ENCODE measurements around the gene VPS11. TPM values are rescaled to one million over a fixed set of nuclear protein-coding genes. Genes with fewer than 3 reads are reported as not detected.

The VPS11 gene
- total RNA-seq (10 to 100 TPM; 30.1 to 48.7 (median 44.8) TPM), polyA plus RNA-seq (10 to 100 TPM; 41.8 to 66.7 (median 42.4) TPM)
- long read RNA-seq, donor 1, partial matches to known transcripts = 6 of 10 reads
- long read RNA-seq, donor 1, other reads (novel, unspliced or antisense) = 0 of 10 reads
- long read RNA-seq, donor 2, partial matches to known transcripts = 0 of 1 reads
- long read RNA-seq, donor 2, other reads (novel, unspliced or antisense) = 0 of 1 reads

- 0 to 1% (median 0%) methylated on average over 40 to 49 of the region's 49 CpGs for WGBS, 5 donors
These were observed at the start of gene VPS11 for GRCh38 chr11:119067371-119068222. TSS of gene VPS11 (plus strand) at chr11:119067818. CDS start at chr11:119067824, 6 bp downstream.

GRCh38 chr11:119018074-119018938 lies 49.3 kb upstream of the VPS11 start, which contains the start of the genes RPS25 and TRAPPC4:
TSS of gene RPS25 (minus strand) at chr11:119018343. CDS start at chr11:119018284, 59 bp downstream.
TSS of gene TRAPPC4 (plus strand) at chr11:119018766. CDS start at chr11:119018796, 30 bp downstream.
- Histone ChIP-seq H3K4me3 (peak within 1 kb of the TSS; percentile 66 to 94 (median 89)), H3K36me3 (peaks cover 0 to 73% (median 52%) of the 10 kb centered on the region in 6 donors), H3K4me1 (peaks cover 37 to 81% (median 58%) of the 10 kb centered on the region in 6 donors), H3K9me3 (no peaks in the 10 kb centered on the region), H3K27me3 (replicated peaks in 1 of 7) (no peaks in the 10 kb centered on the region), H3K27ac (peak within 1 kb of the TSS; percentile 89 to 99 (median 98))
- TF ChIP-seq CTCF (IDR thresholded peaks at IDR 0.05 in 8 of 11, conservative IDR thresholded peaks at IDR 0.05 in 3 of 11) = peak in 4 of 11 experiments; percentile 20 to 46 (median 37)
- peak; percentile 92 to 94 (median 93) for TF ChIP-seq POLR2AphosphoS5 (IDR thresholded peaks at IDR 0.05)
- TF ChIP-seq POLR2A (IDR thresholded peaks at IDR 0.05) = peak in 1 of 3 donors; percentile 47
- peak; percentile 99 for DNase-seq
- 0 to 2% (median 1%) methylated on average over 45 to 63 of the region's 63 CpGs for WGBS, 5 donors
- intact Hi-C loops (cut with DNase I; ENCODE audit: low total_unique reads) = no loop called here

More at GRCh38 chr11:119067371-119068222, at the start of gene VPS11:
- H3K9me3 ChIP-seq = no peaks in the 10 kb centered on the region
- peaks cover 14 to 62% (median 37%) of the 10 kb centered on the region in 6 donors for H3K4me1 ChIP-seq
- TF ChIP-seq POLR2A (IDR thresholded peaks at IDR 0.05) (peak in 1 of 3 donors; percentile 34), CTCF (IDR thresholded peaks at IDR 0.05 in 8 of 11, conservative IDR thresholded peaks at IDR 0.05 in 3 of 11) (peak in 2 of 11 experiments; percentile 10 to 27), POLR2AphosphoS5 (IDR thresholded peaks at IDR 0.05) (peak; percentile 95 to 96 (median 96))
- intact Hi-C loops (cut with DNase I; ENCODE audit: low total_unique reads) = no loop called here
- peak within 1 kb of the TSS; percentile 69 to 98 (median 86) for H3K4me3 ChIP-seq
- H3K27ac ChIP-seq = peak within 1 kb of the TSS; percentile 63 to 96 (median 92)
- H3K27me3 ChIP-seq (replicated peaks in 1 of 7) = no peaks in the 10 kb centered on the region
- peaks cover 4 to 44% (median 28%) of the 10 kb centered on the region in 6 donors for H3K36me3 ChIP-seq
- DNase-seq = peak; percentile 100

- Histone ChIP-seq H3K36me3 (peaks cover 0 to 73% (median 53%) of the 10 kb centered on the region in 6 donors), H3K27ac (peak overlapping the region in 3 of 8 donors; percentile 94 to 99 (median 98)), H3K27me3 (replicated peaks in 1 of 7) (no peaks in the 10 kb centered on the region), H3K9me3 (no peaks in the 10 kb centered on the region), H3K4me1 (peaks cover 40 to 88% (median 67%) of the 10 kb centered on the region in 6 donors), H3K4me3 (peak overlapping the region; percentile 66 to 94 (median 89))
- 42 to 73% (median 63%) methylated on average over 2 of the region's 2 CpGs for WGBS, 5 donors
- TF ChIP-seq POLR2A (IDR thresholded peaks at IDR 0.05) = no peak
- TF ChIP-seq POLR2AphosphoS5 (IDR thresholded peaks at IDR 0.05) = no peak
- no peak for TF ChIP-seq CTCF (IDR thresholded peaks at IDR 0.05 in 8 of 11, conservative IDR thresholded peaks at IDR 0.05 in 3 of 11)
- no peak for DNase-seq
- intact Hi-C loops (cut with DNase I; ENCODE audit: low total_unique reads) = no loop called here
These were observed 47.6 kb upstream of the VPS11 start for GRCh38 chr11:119019996-119020395.

Data from spleen (tissue), 13 donors.